ENCODE data around the gene USF1. TPM values are rescaled to one million over a fixed set of nuclear protein-coding genes. Genes with fewer than 3 reads are reported as not detected.
A peak's percentile ranks its signal among the peaks of the same experiment; 100 is the strongest.

USF1 gene
- total and polyA plus RNA-seq, 9 of the 15 experiments (the other 6 are each of a cell fraction or from before 2014, with no cell fraction given), result 7.4 to 60.2 (median 54.2) TPM

DNA sequence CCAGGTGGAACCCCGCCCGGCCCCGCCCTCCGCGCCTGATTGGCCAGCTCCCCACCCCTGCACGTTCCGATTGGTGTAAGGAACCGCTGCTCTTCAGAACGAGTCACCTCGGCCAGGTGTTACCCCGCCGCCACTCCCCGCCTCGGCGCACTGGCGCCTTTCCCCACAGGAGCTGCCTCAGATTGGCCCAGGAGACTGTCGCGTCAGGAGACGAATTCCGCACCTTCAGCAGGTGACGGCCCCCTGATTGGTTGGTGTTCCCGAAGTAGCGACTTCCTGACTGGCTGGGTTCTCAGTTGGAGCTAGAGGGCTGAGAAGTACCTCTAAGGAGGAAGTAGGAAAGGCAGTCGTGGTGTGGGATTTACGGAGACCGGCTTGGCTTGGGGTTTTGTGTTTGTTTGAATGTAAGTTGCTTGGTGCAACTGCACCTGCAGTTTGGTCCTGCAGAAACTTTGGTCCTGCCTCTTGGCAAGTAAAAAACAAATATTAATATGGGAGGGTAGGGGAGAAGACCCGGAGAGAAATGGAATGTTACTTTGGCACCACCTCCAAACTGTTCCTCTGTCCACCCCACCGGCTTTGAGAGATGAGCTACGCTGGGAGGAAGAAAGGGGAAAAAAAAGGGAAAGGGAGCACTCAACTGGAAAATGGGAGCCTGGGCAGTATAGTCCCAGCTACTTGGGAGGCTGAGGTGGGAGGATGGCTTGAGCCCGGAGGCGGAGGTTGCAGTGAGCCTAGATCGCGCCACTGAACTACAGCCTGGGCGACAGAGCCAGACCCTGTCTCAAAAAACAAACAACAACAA, 24.4 kb downstream of the USF1 start (continued):
- TF ChIP-seq, protein P1, sequence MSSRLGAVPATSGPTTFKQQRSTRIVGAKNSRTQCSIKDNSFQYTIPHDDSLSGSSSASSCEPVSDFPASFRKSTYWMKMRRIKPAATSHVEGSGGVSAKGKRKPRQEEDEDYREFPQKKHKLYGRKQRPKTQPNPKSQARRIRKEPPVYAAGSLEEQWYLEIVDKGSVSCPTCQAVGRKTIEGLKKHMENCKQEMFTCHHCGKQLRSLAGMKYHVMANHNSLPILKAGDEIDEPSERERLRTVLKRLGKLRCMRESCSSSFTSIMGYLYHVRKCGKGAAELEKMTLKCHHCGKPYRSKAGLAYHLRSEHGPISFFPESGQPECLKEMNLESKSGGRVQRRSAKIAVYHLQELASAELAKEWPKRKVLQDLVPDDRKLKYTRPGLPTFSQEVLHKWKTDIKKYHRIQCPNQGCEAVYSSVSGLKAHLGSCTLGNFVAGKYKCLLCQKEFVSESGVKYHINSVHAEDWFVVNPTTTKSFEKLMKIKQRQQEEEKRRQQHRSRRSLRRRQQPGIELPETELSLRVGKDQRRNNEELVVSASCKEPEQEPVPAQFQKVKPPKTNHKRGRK (tag; IDR thresholded peaks at IDR 0.05), result no peak
- no peak for TF ChIP-seq NR2C1 (IDR thresholded peaks at IDR 0.05)
- TF ChIP-seq NR2C1 (tag; IDR thresholded peaks at IDR 0.05), result no peak
- peak; percentile 70 for TF ChIP-seq PML (IDR thresholded peaks at IDR 0.05; ENCODE audit: low read length)
- TF ChIP-seq DPF2 (IDR thresholded peaks at IDR 0.05), result peak; percentile 34; the same call in 1 of the 2 replicates
- no peak for TF ChIP-seq TGIF2 (CRISPR knock-in tag; IDR thresholded peaks at IDR 0.05)
- TF ChIP-seq, protein P2, sequence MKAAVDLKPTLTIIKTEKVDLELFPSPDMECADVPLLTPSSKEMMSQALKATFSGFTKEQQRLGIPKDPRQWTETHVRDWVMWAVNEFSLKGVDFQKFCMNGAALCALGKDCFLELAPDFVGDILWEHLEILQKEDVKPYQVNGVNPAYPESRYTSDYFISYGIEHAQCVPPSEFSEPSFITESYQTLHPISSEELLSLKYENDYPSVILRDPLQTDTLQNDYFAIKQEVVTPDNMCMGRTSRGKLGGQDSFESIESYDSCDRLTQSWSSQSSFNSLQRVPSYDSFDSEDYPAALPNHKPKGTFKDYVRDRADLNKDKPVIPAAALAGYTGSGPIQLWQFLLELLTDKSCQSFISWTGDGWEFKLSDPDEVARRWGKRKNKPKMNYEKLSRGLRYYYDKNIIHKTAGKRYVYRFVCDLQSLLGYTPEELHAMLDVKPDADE (conservative IDR thresholded peaks at IDR 0.05; ENCODE audit: control insufficient read depth, low read depth, low read length), result no peak
- no peak for TF ChIP-seq MTA2 (IDR thresholded peaks at IDR 0.05; ENCODE audit: low read depth)
- TF ChIP-seq CHD1 (IDR thresholded peaks at IDR 0.05; ENCODE audit: low read length), result no peak
- TF ChIP-seq ZNF232 (CRISPR knock-in tag; IDR thresholded peaks at IDR 0.05), result 0 out of 2 replicates have a peak, but pooled peaks have one; percentile 7
- TF ChIP-seq, protein P3, sequence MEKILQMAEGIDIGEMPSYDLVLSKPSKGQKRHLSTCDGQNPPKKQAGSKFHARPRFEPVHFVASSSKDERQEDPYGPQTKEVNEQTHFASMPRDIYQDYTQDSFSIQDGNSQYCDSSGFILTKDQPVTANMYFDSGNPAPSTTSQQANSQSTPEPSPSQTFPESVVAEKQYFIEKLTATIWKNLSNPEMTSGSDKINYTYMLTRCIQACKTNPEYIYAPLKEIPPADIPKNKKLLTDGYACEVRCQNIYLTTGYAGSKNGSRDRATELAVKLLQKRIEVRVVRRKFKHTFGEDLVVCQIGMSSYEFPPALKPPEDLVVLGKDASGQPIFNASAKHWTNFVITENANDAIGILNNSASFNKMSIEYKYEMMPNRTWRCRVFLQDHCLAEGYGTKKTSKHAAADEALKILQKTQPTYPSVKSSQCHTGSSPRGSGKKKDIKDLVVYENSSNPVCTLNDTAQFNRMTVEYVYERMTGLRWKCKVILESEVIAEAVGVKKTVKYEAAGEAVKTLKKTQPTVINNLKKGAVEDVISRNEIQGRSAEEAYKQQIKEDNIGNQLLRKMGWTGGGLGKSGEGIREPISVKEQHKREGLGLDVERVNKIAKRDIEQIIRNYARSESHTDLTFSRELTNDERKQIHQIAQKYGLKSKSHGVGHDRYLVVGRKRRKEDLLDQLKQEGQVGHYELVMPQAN (IDR thresholded peaks at IDR 0.05; ENCODE audit: borderline replicate concordance), result 0 out of 2 replicates have a peak, but pooled peaks have one; percentile 37
- peak; percentile 79 for TF ChIP-seq POLR2B (IDR thresholded peaks at IDR 0.05; ENCODE audit: low read depth, partially characterized antibody)
- no peak for TF ChIP-seq MEIS2 (IDR thresholded peaks at IDR 0.05; ENCODE audit: partially characterized antibody)
- TF ChIP-seq, protein P4, sequence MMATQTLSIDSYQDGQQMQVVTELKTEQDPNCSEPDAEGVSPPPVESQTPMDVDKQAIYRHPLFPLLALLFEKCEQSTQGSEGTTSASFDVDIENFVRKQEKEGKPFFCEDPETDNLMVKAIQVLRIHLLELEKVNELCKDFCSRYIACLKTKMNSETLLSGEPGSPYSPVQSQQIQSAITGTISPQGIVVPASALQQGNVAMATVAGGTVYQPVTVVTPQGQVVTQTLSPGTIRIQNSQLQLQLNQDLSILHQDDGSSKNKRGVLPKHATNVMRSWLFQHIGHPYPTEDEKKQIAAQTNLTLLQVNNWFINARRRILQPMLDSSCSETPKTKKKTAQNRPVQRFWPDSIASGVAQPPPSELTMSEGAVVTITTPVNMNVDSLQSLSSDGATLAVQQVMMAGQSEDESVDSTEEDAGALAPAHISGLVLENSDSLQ (IDR thresholded peaks at IDR 0.05), result peak; percentile 97
- TF ChIP-seq NCOA6 (IDR thresholded peaks at IDR 0.05), result no peak
- TF ChIP-seq MAFK (IDR thresholded peaks at IDR 0.05; ENCODE audit: low read length), result peak; percentile 41; the same call in 1 of the 2 replicates
- TF ChIP-seq ZNF175 (CRISPR knock-in tag; IDR thresholded peaks at IDR 0.05; ENCODE audit: low read depth), result no peak
- no peak for TF ChIP-seq ZNF75A (CRISPR knock-in tag; IDR thresholded peaks at IDR 0.05)
- TF ChIP-seq DIDO1 (tag; IDR thresholded peaks at IDR 0.05; ENCODE audit: low read depth), result no peak; the same call in 1 of the 2 replicates
- TF ChIP-seq, protein P5, sequence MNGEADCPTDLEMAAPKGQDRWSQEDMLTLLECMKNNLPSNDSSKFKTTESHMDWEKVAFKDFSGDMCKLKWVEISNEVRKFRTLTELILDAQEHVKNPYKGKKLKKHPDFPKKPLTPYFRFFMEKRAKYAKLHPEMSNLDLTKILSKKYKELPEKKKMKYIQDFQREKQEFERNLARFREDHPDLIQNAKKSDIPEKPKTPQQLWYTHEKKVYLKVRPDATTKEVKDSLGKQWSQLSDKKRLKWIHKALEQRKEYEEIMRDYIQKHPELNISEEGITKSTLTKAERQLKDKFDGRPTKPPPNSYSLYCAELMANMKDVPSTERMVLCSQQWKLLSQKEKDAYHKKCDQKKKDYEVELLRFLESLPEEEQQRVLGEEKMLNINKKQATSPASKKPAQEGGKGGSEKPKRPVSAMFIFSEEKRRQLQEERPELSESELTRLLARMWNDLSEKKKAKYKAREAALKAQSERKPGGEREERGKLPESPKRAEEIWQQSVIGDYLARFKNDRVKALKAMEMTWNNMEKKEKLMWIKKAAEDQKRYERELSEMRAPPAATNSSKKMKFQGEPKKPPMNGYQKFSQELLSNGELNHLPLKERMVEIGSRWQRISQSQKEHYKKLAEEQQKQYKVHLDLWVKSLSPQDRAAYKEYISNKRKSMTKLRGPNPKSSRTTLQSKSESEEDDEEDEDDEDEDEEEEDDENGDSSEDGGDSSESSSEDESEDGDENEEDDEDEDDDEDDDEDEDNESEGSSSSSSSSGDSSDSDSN (IDR thresholded peaks at IDR 0.05; ENCODE audit: borderline replicate concordance in 1 of 2, low read depth in 2 of 2, low read length in 2 of 2), result no peak
- peak; percentile 55 for TF ChIP-seq ZNF121 (CRISPR knock-in tag; conservative IDR thresholded peaks at IDR 0.05)
